Measurements from ENCODE around the gene POLR2F.
A peak's percentile ranks its signal among the peaks of the same experiment; 100 is the strongest.

Gene POLR2F

GRCh38 chr22:37907036-37907954 lies 46.2 kb upstream of the POLR2F start:
- no peak for TF ChIP-seq CTCF (IDR thresholded peaks at IDR 0.05; ENCODE audit: poor library complexity, severe bottlenecking)
- Histone ChIP-seq H3K4me1 (ENCODE audit: insufficient read depth, poor library complexity, severe bottlenecking) (peaks cover 13% of the 10 kb centered on the region), H3K36me3 (ENCODE audit: low read depth) (peaks cover 52% of the 10 kb centered on the region), H3K9me3 (ENCODE audit: severe bottlenecking) (no peaks in the 10 kb centered on the region), H3K4me3 (ENCODE audit: severe bottlenecking) (peak overlapping the region; percentile 97), H3K27ac (ENCODE audit: poor library complexity, severe bottlenecking) (peak overlapping the region; percentile 99), H3K27me3 (ENCODE audit: insufficient read depth, poor library complexity, severe bottlenecking) (no peaks in the 10 kb centered on the region)
- DNase-seq (ENCODE audit: low spot score) (no peak), ATAC-seq (ENCODE audit: low read depth) (peak; percentile 11; the same call in 1 of the 3 replicates)

GRCh38 chr22:37909766-37910165 lies 43.7 kb upstream of the POLR2F start:
- Histone ChIP-seq H3K9me3 (ENCODE audit: severe bottlenecking) (no peaks in the 10 kb centered on the region), H3K4me1 (ENCODE audit: insufficient read depth, poor library complexity, severe bottlenecking) (peaks cover 7% of the 10 kb centered on the region), H3K36me3 (ENCODE audit: low read depth) (peaks cover 75% of the 10 kb centered on the region), H3K4me3 (ENCODE audit: severe bottlenecking) (no peak overlapping the region), H3K27me3 (ENCODE audit: insufficient read depth, poor library complexity, severe bottlenecking) (no peaks in the 10 kb centered on the region), H3K27ac (ENCODE audit: poor library complexity, severe bottlenecking) (peak overlapping the region; percentile 99)
- TF ChIP-seq CTCF (IDR thresholded peaks at IDR 0.05; ENCODE audit: poor library complexity, severe bottlenecking): no peak
- ATAC-seq (ENCODE audit: low read depth) (no peak), DNase-seq (ENCODE audit: low spot score) (no peak)

- DNase-seq (ENCODE audit: low spot score): no peak
- no peak for ATAC-seq (ENCODE audit: low read depth)
Observed at GRCh38 chr22:37910890-37911672, 42.4 kb upstream of the POLR2F start.

GRCh38 chr22:37911697-37912096 lies 41.8 kb upstream of the POLR2F start:
- Histone ChIP-seq H3K4me1 (ENCODE audit: insufficient read depth, poor library complexity, severe bottlenecking) (no peaks in the 10 kb centered on the region), H3K36me3 (ENCODE audit: low read depth) (peaks cover 93% of the 10 kb centered on the region), H3K9me3 (ENCODE audit: severe bottlenecking) (no peaks in the 10 kb centered on the region), H3K4me3 (ENCODE audit: severe bottlenecking) (no peak overlapping the region), H3K27ac (ENCODE audit: poor library complexity, severe bottlenecking) (no peak overlapping the region), H3K27me3 (ENCODE audit: insufficient read depth, poor library complexity, severe bottlenecking) (no peaks in the 10 kb centered on the region)
- DNase-seq (ENCODE audit: low spot score) (no peak), ATAC-seq (ENCODE audit: low read depth) (no peak)
- no peak for TF ChIP-seq CTCF (IDR thresholded peaks at IDR 0.05; ENCODE audit: poor library complexity, severe bottlenecking)

More at GRCh38 chr22:37910890-37911672, 42.4 kb upstream of the POLR2F start:
- peaks cover 88% of the 10 kb centered on the region for H3K36me3 ChIP-seq (ENCODE audit: low read depth)
- peak overlapping the region; percentile 3 for H3K27ac ChIP-seq (ENCODE audit: poor library complexity, severe bottlenecking)
- no peak overlapping the region for H3K4me3 ChIP-seq (ENCODE audit: severe bottlenecking)
- no peaks in the 10 kb centered on the region for H3K4me1 ChIP-seq (ENCODE audit: insufficient read depth, poor library complexity, severe bottlenecking)
- no peaks in the 10 kb centered on the region for H3K27me3 ChIP-seq (ENCODE audit: insufficient read depth, poor library complexity, severe bottlenecking)
- no peak for TF ChIP-seq CTCF (IDR thresholded peaks at IDR 0.05; ENCODE audit: poor library complexity, severe bottlenecking)
- H3K9me3 ChIP-seq (ENCODE audit: severe bottlenecking): no peaks in the 10 kb centered on the region

All from RWPE2 (cell line).